ENCODE results near the gene BPGM. TPM values are rescaled to one million over a fixed set of nuclear protein-coding genes. Genes with fewer than 3 reads are reported as not detected.

BPGM gene
- total RNA-seq, 1 donor from 2014 or later = 49.7 TPM

- H3K4me1 ChIP-seq = peaks cover 10% of the 10 kb centered on the region
- H3K79me2 ChIP-seq (ENCODE audit: low read depth) = peaks cover 13% of the 10 kb centered on the region
- Mint-ChIP-seq H3K9me3 (peaks cover 4% of the 10 kb centered on the region), H3K36me3 (peaks cover 11% of the 10 kb centered on the region), H3K4me1 (peaks cover 4% of the 10 kb centered on the region), H3K4me3 (no peak overlapping the region), H3K27ac (no peak overlapping the region), H3K27me3 (ENCODE audit: insufficient read depth, low read depth) (no peaks in the 10 kb centered on the region)
- no peak overlapping the region for H2AFZ ChIP-seq (replicated peaks)
- H3K4me3 ChIP-seq = no peak overlapping the region
- TF ChIP-seq EZH2 (IDR thresholded peaks at IDR 0.05) (no peak), EZH2phosphoT487 (IDR thresholded peaks at IDR 0.05) (no peak), CTCF (IDR thresholded peaks at IDR 0.05) (no peak)
- no peak overlapping the region for H3K9ac ChIP-seq
- H3K9me3 ChIP-seq (ENCODE audit: low read depth) = peaks cover 4% of the 10 kb centered on the region
- H3K4me2 ChIP-seq = no peak overlapping the region
- no peak for DNase-seq (ENCODE audit: low spot score)
- H3K36me3 ChIP-seq = no peaks in the 10 kb centered on the region
- no peaks in the 10 kb centered on the region for H4K20me1 ChIP-seq (ENCODE audit: low read depth)
- no peaks in the 10 kb centered on the region for H3F3A ChIP-seq (ENCODE audit: low read depth)
- H3K27me3 ChIP-seq = no peaks in the 10 kb centered on the region
- H3K27ac ChIP-seq = no peak overlapping the region
These were observed 27.8 kb downstream of the BPGM start for GRCh38 chr7:134674424-134674823.

DNA sequence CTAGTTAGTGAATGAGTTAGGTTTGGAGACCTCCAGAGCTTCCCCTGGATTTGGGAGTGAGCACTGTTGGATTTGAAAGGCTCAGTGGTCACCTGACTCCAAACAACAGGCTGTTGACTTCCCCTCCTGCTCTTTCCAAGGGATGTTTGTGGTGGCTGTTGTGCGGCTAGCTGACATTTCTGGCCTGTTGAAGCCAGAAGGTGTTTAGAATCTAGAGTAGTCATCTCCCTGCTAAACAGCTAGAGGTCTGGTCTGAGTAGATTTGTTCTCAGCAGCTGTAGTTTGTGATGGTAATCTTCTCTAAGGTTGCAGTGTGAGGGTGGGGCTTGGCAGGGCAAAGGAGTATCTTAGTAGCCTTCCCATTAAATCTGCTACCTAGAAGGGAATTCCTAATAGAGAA, 30.1 kb downstream of the BPGM start:
- Histone ChIP-seq H3K4me2 (no peak overlapping the region), H2AFZ (replicated peaks) (no peak overlapping the region), H3K27ac (no peak overlapping the region), H3K4me3 (no peak overlapping the region), H3K79me2 (ENCODE audit: low read depth) (peaks cover 13% of the 10 kb centered on the region), H3K9me3 (ENCODE audit: low read depth) (peaks cover 4% of the 10 kb centered on the region), H3K9ac (no peak overlapping the region), H3K36me3 (no peaks in the 10 kb centered on the region), H4K20me1 (ENCODE audit: low read depth) (no peaks in the 10 kb centered on the region), H3K27me3 (no peaks in the 10 kb centered on the region), H3F3A (ENCODE audit: low read depth) (no peaks in the 10 kb centered on the region), H3K4me1 (peaks cover 10% of the 10 kb centered on the region)
- Mint-ChIP-seq H3K36me3 (peaks cover 18% of the 10 kb centered on the region), H3K27ac (no peak overlapping the region), H3K27me3 (ENCODE audit: insufficient read depth, low read depth) (no peaks in the 10 kb centered on the region), H3K4me3 (no peak overlapping the region), H3K9me3 (peaks cover 4% of the 10 kb centered on the region), H3K4me1 (no peaks in the 10 kb centered on the region)
- no peak for TF ChIP-seq EZH2phosphoT487 (IDR thresholded peaks at IDR 0.05)
- TF ChIP-seq CTCF (IDR thresholded peaks at IDR 0.05) = no peak
- TF ChIP-seq EZH2 (IDR thresholded peaks at IDR 0.05) = no peak
- no peak for DNase-seq (ENCODE audit: low spot score)

DNA sequence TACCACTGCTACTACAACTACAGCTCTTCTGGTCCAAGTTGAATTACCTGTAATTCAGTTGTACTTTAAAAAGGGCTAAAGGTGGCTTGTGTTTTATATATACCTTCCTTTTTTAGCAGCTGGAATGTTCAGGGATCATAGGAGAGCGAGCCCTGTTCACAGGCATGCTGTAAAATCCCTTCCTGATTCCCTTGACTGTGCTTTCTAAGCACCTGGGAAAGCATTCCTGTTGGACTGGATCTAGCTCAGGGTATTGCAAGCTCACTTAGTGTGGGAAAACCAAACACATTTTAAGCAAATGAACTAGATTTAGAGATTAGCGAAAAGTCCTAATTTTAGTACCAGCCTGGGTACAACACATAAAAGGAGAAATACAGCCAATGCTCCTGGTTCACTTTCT, 31.5 kb downstream of the BPGM start:
- Mint-ChIP-seq H3K36me3 (peaks cover 16% of the 10 kb centered on the region), H3K27ac (no peak overlapping the region)

More for the DNA sequence above, 31.5 kb downstream of the BPGM start:
- Histone ChIP-seq H3K9me3 (ENCODE audit: low read depth) (peaks cover 4% of the 10 kb centered on the region), H4K20me1 (ENCODE audit: low read depth) (no peaks in the 10 kb centered on the region), H3K79me2 (ENCODE audit: low read depth) (peaks cover 13% of the 10 kb centered on the region), H3K4me3 (no peak overlapping the region), H3K27ac (no peak overlapping the region), H3F3A (ENCODE audit: low read depth) (no peaks in the 10 kb centered on the region), H3K27me3 (no peaks in the 10 kb centered on the region), H3K9ac (no peak overlapping the region), H2AFZ (replicated peaks) (no peak overlapping the region), H3K36me3 (no peaks in the 10 kb centered on the region), H3K4me1 (peaks cover 10% of the 10 kb centered on the region), H3K4me2 (no peak overlapping the region)
- Mint-ChIP-seq H3K9me3 (peaks cover 4% of the 10 kb centered on the region), H3K27me3 (ENCODE audit: insufficient read depth, low read depth) (no peaks in the 10 kb centered on the region), H3K4me3 (no peak overlapping the region), H3K4me1 (no peaks in the 10 kb centered on the region)
- no peak for DNase-seq (ENCODE audit: low spot score)
- no peak for TF ChIP-seq EZH2 (IDR thresholded peaks at IDR 0.05)
- TF ChIP-seq EZH2phosphoT487 (IDR thresholded peaks at IDR 0.05) = no peak
- TF ChIP-seq CTCF (IDR thresholded peaks at IDR 0.05) = no peak
